ENCODE data around the gene GRK6. TPM values are rescaled to one million over a fixed set of nuclear protein-coding genes. Genes with fewer than 3 reads are reported as not detected.

Gene GRK6
- polyA plus RNA-seq, 1 of the 3 experiments (the other 2 are of a cell fraction): 39.5 TPM

GRCh38 chr5:177467436-177467835 is 41.0 kb downstream of the GRK6 start:
- peaks cover 67% of the 10 kb centered on the region for H3K79me2 ChIP-seq (ENCODE audit: insufficient read depth)
- H3K4me1 ChIP-seq (ENCODE audit: control insufficient read depth in 1 of 2, insufficient read depth in 2 of 2, low read depth in 1 of 2, low read length in 1 of 2): peaks cover 35 to 36% of the 10 kb centered on the region in 2 experiments; a peak in 3 of 4 replicates
- no peaks in the 10 kb centered on the region for H3K9me2 ChIP-seq
- H3K36me3 ChIP-seq (replicated peaks in 1 of 2; ENCODE audit: control insufficient read depth in 1 of 2, insufficient read depth in 2 of 2, low read length in 1 of 2): peaks cover 44 to 62% of the 10 kb centered on the region in 2 experiments
- H3K4me2 ChIP-seq: no peak overlapping the region
- H4K20me1 ChIP-seq (ENCODE audit: insufficient read depth): peaks cover 60% of the 10 kb centered on the region
- DNase-seq: no peak
- no peak overlapping the region for H3K27ac ChIP-seq (ENCODE audit: low read depth in 2 of 2, low read length in 1 of 2)
- H3K4me3 ChIP-seq (ENCODE audit: low read depth in 2 of 2, low read length in 1 of 2): no peak overlapping the region
- H3K9me3 ChIP-seq: no peaks in the 10 kb centered on the region
- no peaks in the 10 kb centered on the region for H3K27me3 ChIP-seq (ENCODE audit: insufficient read depth)
- ChIA-PET POLR2A (no interaction called here), CTCF (interaction anchor here (0.7 to 20.3 kb wide), 3 partner anchors 11 to 63 kb away, joined by 3 to 215 read pairs (median 201); partner anchors contain the start of gene PDLIM7)
- 95% methylated on average over 30 of the region's 31 CpGs for WGBS (ENCODE audit: low lambda C conversion rate)
- H2AFZ ChIP-seq (ENCODE audit: low read depth): no peak overlapping the region
- no peak for TF ChIP-seq GABPA (IDR thresholded peaks at IDR 0.05; ENCODE audit: low read depth)
- H3K9ac ChIP-seq: no peak overlapping the region
- H3F3A ChIP-seq (replicated peaks; ENCODE audit: insufficient read depth): peaks cover 22% of the 10 kb centered on the region

DNA sequence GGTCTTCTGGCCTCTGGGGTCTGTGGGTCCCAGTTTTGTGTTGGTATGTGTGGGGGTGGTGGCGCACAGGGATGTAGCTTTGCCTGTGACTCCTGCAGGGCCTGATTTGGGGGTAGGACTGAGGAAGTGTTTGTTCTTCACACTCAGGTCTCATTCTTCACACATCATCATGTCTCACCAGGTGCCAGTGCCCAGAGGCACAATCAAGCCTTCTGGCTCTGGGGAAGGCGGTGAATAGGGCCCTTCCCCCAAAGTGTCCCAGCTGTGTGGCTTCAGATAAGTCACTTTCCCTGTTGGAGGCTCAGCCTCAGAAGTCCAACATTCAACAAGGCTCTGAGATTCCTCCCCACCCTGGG is 41.8 kb downstream of the GRK6 start:
- 100% methylated on average over 2 of the region's 2 CpGs for WGBS (ENCODE audit: low lambda C conversion rate)
- TF ChIP-seq EZH2phosphoT487 (IDR thresholded peaks at IDR 0.05; ENCODE audit: borderline replicate concordance, low read depth): no peak
- TF ChIP-seq RFX5 (IDR thresholded peaks at IDR 0.05; ENCODE audit: low read length): no peak
- no peak for TF ChIP-seq SMC3 (IDR thresholded peaks at IDR 0.05; ENCODE audit: low read depth, low read length)
- no peak for TF ChIP-seq NRF1 (IDR thresholded peaks at IDR 0.05; ENCODE audit: low read depth, low read length)
- TF ChIP-seq YY1 (IDR thresholded peaks at IDR 0.05; ENCODE audit: low read depth): no peak
- no peak for TF ChIP-seq GATA2 (CRISPR knock-in tag; IDR thresholded peaks at IDR 0.05)
- TF ChIP-seq RAD21 (IDR thresholded peaks at IDR 0.05; ENCODE audit: low read length): no peak
- TF ChIP-seq SIN3A (IDR thresholded peaks at IDR 0.05; ENCODE audit: borderline replicate concordance, low read depth, low read length): no peak
- TF ChIP-seq, protein P1, sequence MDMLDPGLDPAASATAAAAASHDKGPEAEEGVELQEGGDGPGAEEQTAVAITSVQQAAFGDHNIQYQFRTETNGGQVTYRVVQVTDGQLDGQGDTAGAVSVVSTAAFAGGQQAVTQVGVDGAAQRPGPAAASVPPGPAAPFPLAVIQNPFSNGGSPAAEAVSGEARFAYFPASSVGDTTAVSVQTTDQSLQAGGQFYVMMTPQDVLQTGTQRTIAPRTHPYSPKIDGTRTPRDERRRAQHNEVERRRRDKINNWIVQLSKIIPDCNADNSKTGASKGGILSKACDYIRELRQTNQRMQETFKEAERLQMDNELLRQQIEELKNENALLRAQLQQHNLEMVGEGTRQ (IDR thresholded peaks at IDR 0.05; ENCODE audit: borderline replicate concordance, low read depth, low read length): no peak
- TF ChIP-seq, protein P2, sequence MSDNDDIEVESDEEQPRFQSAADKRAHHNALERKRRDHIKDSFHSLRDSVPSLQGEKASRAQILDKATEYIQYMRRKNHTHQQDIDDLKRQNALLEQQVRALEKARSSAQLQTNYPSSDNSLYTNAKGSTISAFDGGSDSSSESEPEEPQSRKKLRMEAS (IDR thresholded peaks at IDR 0.05; ENCODE audit: low read depth): no peak
- TF ChIP-seq, protein P3, sequence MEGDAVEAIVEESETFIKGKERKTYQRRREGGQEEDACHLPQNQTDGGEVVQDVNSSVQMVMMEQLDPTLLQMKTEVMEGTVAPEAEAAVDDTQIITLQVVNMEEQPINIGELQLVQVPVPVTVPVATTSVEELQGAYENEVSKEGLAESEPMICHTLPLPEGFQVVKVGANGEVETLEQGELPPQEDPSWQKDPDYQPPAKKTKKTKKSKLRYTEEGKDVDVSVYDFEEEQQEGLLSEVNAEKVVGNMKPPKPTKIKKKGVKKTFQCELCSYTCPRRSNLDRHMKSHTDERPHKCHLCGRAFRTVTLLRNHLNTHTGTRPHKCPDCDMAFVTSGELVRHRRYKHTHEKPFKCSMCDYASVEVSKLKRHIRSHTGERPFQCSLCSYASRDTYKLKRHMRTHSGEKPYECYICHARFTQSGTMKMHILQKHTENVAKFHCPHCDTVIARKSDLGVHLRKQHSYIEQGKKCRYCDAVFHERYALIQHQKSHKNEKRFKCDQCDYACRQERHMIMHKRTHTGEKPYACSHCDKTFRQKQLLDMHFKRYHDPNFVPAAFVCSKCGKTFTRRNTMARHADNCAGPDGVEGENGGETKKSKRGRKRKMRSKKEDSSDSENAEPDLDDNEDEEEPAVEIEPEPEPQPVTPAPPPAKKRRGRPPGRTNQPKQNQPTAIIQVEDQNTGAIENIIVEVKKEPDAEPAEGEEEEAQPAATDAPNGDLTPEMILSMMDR (IDR thresholded peaks at IDR 0.05): no peak
- TF ChIP-seq POLR2AphosphoS5 (IDR thresholded peaks at IDR 0.05; ENCODE audit: low read depth, low read length): no peak
- TF ChIP-seq IRF3 (IDR thresholded peaks at IDR 0.05; ENCODE audit: low read depth, low read length): no peak
- TF ChIP-seq, protein P4, sequence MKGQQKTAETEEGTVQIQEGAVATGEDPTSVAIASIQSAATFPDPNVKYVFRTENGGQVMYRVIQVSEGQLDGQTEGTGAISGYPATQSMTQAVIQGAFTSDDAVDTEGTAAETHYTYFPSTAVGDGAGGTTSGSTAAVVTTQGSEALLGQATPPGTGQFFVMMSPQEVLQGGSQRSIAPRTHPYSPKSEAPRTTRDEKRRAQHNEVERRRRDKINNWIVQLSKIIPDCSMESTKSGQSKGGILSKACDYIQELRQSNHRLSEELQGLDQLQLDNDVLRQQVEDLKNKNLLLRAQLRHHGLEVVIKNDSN (IDR thresholded peaks at IDR 0.05; ENCODE audit: borderline replicate concordance, low read depth): no peak
- no peak for TF ChIP-seq REST (IDR thresholded peaks at IDR 0.05; ENCODE audit: low read depth, low read length)
- no peak for TF ChIP-seq FOXM1 (IDR thresholded peaks at IDR 0.05; ENCODE audit: low read depth)
- no peak for TF ChIP-seq JUND (IDR thresholded peaks at IDR 0.05)
- TF ChIP-seq ELF1 (IDR thresholded peaks at IDR 0.05): no peak
- no peak for TF ChIP-seq CHD2 (IDR thresholded peaks at IDR 0.05; ENCODE audit: low read length, partially characterized antibody)

More for the DNA sequence above, 41.8 kb downstream of the GRK6 start:
- no peak overlapping the region for H2AFZ ChIP-seq (ENCODE audit: low read depth)
- H3K9ac ChIP-seq: no peak overlapping the region
- H3F3A ChIP-seq (replicated peaks; ENCODE audit: insufficient read depth): peaks cover 21% of the 10 kb centered on the region
- ChIA-PET POLR2A (interaction anchor here (0.7 to 3.0 kb wide), 2 partner anchors 9 to 22 kb away, joined by 3 to 11 read pairs; no protein-coding TSS in a partner anchor), CTCF (interaction anchor here (1.9 to 20.3 kb wide), 3 partner anchors 12 to 78 kb away, joined by 8 to 215 read pairs (median 201); partner anchors contain the start of gene PDLIM7)
- H3K4me3 ChIP-seq (ENCODE audit: low read depth in 2 of 2, low read length in 1 of 2): no peak overlapping the region
- peaks cover 71% of the 10 kb centered on the region for H3K79me2 ChIP-seq (ENCODE audit: insufficient read depth)
- H3K27me3 ChIP-seq (ENCODE audit: insufficient read depth): no peaks in the 10 kb centered on the region
- no peaks in the 10 kb centered on the region for H3K9me2 ChIP-seq
- H3K27ac ChIP-seq (ENCODE audit: low read depth in 2 of 2, low read length in 1 of 2): no peak overlapping the region; a peak in 1 of 4 replicates
- H3K36me3 ChIP-seq (replicated peaks in 1 of 2; ENCODE audit: control insufficient read depth in 1 of 2, insufficient read depth in 2 of 2, low read length in 1 of 2): peaks cover 41 to 54% of the 10 kb centered on the region in 2 experiments
- H4K20me1 ChIP-seq (ENCODE audit: insufficient read depth): peaks cover 61% of the 10 kb centered on the region
- DNase-seq: no peak
- H3K4me2 ChIP-seq: no peak overlapping the region; the same call in 1 of the 2 replicates
- peaks cover 35 to 36% of the 10 kb centered on the region in 2 experiments; a peak in 3 of 4 replicates for H3K4me1 ChIP-seq (ENCODE audit: control insufficient read depth in 1 of 2, insufficient read depth in 2 of 2, low read depth in 1 of 2, low read length in 1 of 2)
- H3K9me3 ChIP-seq: no peaks in the 10 kb centered on the region
